Ascending aorta (tissue), 2 donors: Measurements from ENCODE around the gene KCNQ1OT1. TPM values are rescaled to one million over a fixed set of nuclear protein-coding genes. Genes with fewer than 3 reads are reported as not detected.

ENCODE experiments used
- DNase-seq, 2 donors: peaks; one replicate each; pipeline ENCODE4 v3.0.0-alpha.2; 2019; ENCODE audit warnings: low spot score in 2 of 2
- H3K27ac ChIP-seq, 2 donors: fragments of 200-600 bp; sonication (generic); one replicate each; pipeline ENCODE4 v1.5.1; 2016 to 2017; ENCODE audit warnings: mild to moderate bottlenecking in 1 of 2
- H3K27me3 ChIP-seq: fragments of 200-600 bp; sonication (generic); one replicate; pipeline ENCODE4 v1.5.1; 2017
- H3K36me3 ChIP-seq, 2 donors: fragments of 200-600 bp; sonication (generic); one replicate each; pipeline ENCODE4 v1.5.1; 2016
- H3K4me1 ChIP-seq, 2 donors: fragments of 200-600 bp; sonication (generic); one replicate each; pipeline ENCODE4 v1.5.1; 2016 to 2017; ENCODE audit warnings: mild to moderate bottlenecking in 1 of 2
- H3K4me3 ChIP-seq, 2 donors: fragments of 200-600 bp; sonication (generic); one replicate each; pipeline ENCODE4 v1.5.1; 2016 to 2017; ENCODE audit warnings: mild to moderate bottlenecking in 1 of 2
- H3K9me3 ChIP-seq, 2 donors: fragments of 200-600 bp; sonication (generic); one replicate each; pipeline ENCODE4 v1.5.1; 2016
- intact Hi-C: fragments of 100-400 bp; cut with DNase I; formaldehyde crosslinking; loops from one replicate; pipeline ENCODE4 v1.15.1; 2023
- total RNA-seq: library from RNA; depleted of rRNA; stranded (reverse); fragments of >200 nt; gene quantifications from one replicate; pipeline ENCODE4 v1.1.0, GENCODE V29; 2016
- TF ChIP-seq, protein P1 (sequence below), 3 experiments: fragments of 200-600 bp in 2 of 3; fragments of 450-650 bp in 1 of 3; sonication (generic) in 2 of 3; IDR thresholded peaks; one replicate each; pipeline ENCODE4 v1.5.1; 2016 to 2019; ENCODE audit warnings: antibody characterized with exemption in 3 of 3, mild to moderate bottlenecking in 1 of 3, moderate library complexity in 1 of 3

The KCNQ1OT1 gene
- total RNA-seq, 1 donor from 2014 or later = 1.5 TPM

GRCh38 chr11:2742201-2742600 is 42.4 kb upstream of the KCNQ1OT1 start:
- TF ChIP-seq, protein P1, sequence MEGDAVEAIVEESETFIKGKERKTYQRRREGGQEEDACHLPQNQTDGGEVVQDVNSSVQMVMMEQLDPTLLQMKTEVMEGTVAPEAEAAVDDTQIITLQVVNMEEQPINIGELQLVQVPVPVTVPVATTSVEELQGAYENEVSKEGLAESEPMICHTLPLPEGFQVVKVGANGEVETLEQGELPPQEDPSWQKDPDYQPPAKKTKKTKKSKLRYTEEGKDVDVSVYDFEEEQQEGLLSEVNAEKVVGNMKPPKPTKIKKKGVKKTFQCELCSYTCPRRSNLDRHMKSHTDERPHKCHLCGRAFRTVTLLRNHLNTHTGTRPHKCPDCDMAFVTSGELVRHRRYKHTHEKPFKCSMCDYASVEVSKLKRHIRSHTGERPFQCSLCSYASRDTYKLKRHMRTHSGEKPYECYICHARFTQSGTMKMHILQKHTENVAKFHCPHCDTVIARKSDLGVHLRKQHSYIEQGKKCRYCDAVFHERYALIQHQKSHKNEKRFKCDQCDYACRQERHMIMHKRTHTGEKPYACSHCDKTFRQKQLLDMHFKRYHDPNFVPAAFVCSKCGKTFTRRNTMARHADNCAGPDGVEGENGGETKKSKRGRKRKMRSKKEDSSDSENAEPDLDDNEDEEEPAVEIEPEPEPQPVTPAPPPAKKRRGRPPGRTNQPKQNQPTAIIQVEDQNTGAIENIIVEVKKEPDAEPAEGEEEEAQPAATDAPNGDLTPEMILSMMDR (IDR thresholded peaks at IDR 0.05) = no peak
- intact Hi-C loops = no loop called here
- no peaks in the 10 kb centered on the region for H3K36me3 ChIP-seq
- no peaks in the 10 kb centered on the region for H3K9me3 ChIP-seq
- no peak overlapping the region for H3K4me3 ChIP-seq
- H3K27me3 ChIP-seq = no peaks in the 10 kb centered on the region
- DNase-seq = no peak
- H3K4me1 ChIP-seq = no peaks in the 10 kb centered on the region
- H3K27ac ChIP-seq = no peak overlapping the region

DNA sequence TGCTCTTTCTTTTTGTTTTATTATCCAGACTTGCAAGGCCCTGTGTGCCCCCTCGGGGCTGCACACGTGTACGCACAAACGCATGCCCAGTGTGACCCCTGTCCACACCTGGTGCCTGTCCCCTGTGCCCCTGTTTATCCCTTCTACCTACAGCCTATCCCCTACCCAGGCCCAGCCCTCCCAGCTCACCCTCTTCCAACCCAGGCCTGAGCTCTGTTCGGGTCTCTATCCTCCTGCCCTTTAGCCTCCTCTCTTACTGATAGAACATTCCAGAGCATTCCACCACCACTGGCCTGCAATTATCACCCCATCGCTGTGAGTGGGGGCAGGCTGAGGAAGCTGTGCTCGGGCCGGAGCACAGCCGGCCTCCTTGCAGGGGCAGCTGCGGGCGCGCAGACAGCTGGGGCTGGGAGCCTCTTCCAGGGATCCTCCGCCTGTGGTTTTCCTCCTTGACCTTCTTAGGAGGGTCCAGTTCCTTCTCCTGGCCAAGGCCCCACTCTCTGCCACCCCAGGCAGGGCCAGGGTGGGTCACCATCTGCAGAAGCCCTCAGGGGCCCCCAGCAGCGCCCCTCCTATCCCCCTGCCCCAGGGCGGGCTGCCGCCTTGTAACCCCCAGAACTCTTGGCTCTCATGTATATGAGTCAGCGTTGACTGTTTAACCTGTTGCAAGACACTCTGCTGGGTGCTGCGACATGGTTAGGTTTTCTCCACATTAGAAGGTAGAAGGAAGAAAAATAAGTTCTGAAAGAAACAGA is 41.8 kb upstream of the KCNQ1OT1 start:
- no peak for DNase-seq
- Histone ChIP-seq H3K36me3 (no peaks in the 10 kb centered on the region), H3K27me3 (no peaks in the 10 kb centered on the region), H3K9me3 (no peaks in the 10 kb centered on the region), H3K4me3 (no peak overlapping the region), H3K27ac (no peak overlapping the region), H3K4me1 (no peaks in the 10 kb centered on the region)
- intact Hi-C loops = no loop called here
- TF ChIP-seq, protein P1 (IDR thresholded peaks at IDR 0.05) = no peak

- TF ChIP-seq, protein P1 (IDR thresholded peaks at IDR 0.05) = no peak
- intact Hi-C loops = no loop called here
- H3K27me3 ChIP-seq = no peaks in the 10 kb centered on the region
- no peaks in the 10 kb centered on the region for H3K9me3 ChIP-seq
- H3K4me3 ChIP-seq = no peak overlapping the region
- DNase-seq = no peak
- H3K27ac ChIP-seq = no peak overlapping the region
- no peaks in the 10 kb centered on the region for H3K36me3 ChIP-seq
- no peaks in the 10 kb centered on the region for H3K4me1 ChIP-seq
These were observed 41.2 kb upstream of the KCNQ1OT1 start for GRCh38 chr11:2741006-2741376.

DNA sequence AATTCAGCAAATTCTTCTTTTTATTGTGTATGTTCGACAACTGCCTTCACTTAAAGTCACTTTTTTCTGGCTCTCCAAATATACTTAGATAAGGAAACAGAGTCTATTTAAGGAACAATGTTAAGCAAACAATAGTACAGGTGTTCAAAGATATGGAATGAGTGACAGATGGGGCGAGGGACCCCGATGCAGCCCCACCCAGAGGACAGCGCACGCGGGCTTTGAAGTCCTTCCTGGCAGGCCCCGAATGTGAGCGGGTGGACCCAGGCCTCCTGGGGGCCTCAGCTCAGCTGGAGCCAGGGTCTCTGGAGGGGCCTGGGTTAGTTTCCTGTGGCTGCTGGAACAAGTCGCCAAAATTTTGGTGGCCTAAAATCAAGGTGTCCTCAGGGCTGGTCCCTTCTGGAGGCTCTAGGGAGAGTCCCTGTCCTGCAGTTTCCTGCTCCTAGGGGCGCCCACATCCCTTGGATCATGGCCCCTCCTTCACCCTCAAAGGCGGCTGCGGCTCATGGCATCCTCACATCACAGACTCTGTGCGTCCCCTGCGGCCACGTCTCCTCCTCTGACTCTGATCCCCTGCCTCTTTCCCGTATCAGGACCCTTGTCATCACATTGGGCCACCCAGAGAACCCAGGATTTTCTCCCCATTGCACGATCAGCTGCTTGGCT is 40.6 kb upstream of the KCNQ1OT1 start:
- TF ChIP-seq, protein P1 (IDR thresholded peaks at IDR 0.05) = no peak
- intact Hi-C loops = no loop called here
- H3K27ac ChIP-seq = no peak overlapping the region
- no peak for DNase-seq
- H3K4me1 ChIP-seq = no peaks in the 10 kb centered on the region
- H3K36me3 ChIP-seq = no peaks in the 10 kb centered on the region
- H3K9me3 ChIP-seq = no peaks in the 10 kb centered on the region
- no peak overlapping the region for H3K4me3 ChIP-seq
- H3K27me3 ChIP-seq = no peaks in the 10 kb centered on the region

- no peaks in the 10 kb centered on the region for H3K4me1 ChIP-seq
- H3K36me3 ChIP-seq = no peaks in the 10 kb centered on the region
- no peaks in the 10 kb centered on the region for H3K27me3 ChIP-seq
- intact Hi-C loops = no loop called here
- no peak overlapping the region for H3K4me3 ChIP-seq
- DNase-seq = no peak
- TF ChIP-seq, protein P1 (IDR thresholded peaks at IDR 0.05) = no peak
- H3K27ac ChIP-seq = no peak overlapping the region
- H3K9me3 ChIP-seq = no peaks in the 10 kb centered on the region
These were observed 39.9 kb upstream of the KCNQ1OT1 start for GRCh38 chr11:2739531-2740274.
